ENCODE measurements around the gene USP34. TPM values are rescaled to one million over a fixed set of nuclear protein-coding genes. Genes with fewer than 3 reads are reported as not detected.

Gene USP34
- total RNA-seq, 1 experiment from 2014 or later, result 76.3 TPM

- no peak overlapping the region for H3K27ac ChIP-seq (ENCODE audit: low read depth, low read length)
- H3K9me3 ChIP-seq (ENCODE audit: control insufficient read depth in 1 of 2, insufficient read depth in 1 of 2, low read depth in 1 of 2, low read length in 2 of 2), result no peaks in the 10 kb centered on the region
- H3K79me2 ChIP-seq (ENCODE audit: insufficient read depth, low read length), result no peaks in the 10 kb centered on the region
- ATAC-seq (no peak), DNase-seq (ENCODE audit: low read depth, low spot score) (no peak)
- H3K36me3 ChIP-seq (ENCODE audit: control insufficient read depth in 1 of 2, insufficient read depth in 2 of 2, low read length in 2 of 2), result peaks cover 2 to 7% of the 10 kb centered on the region in 2 experiments; a peak in 3 of 4 replicates
- no peak overlapping the region for H3K9ac ChIP-seq (ENCODE audit: low read length)
- H3K9me2 ChIP-seq (ENCODE audit: insufficient read depth), result no peaks in the 10 kb centered on the region
- no peaks in the 10 kb centered on the region for H3K27me3 ChIP-seq (ENCODE audit: insufficient read depth, low read length)
- ChIA-PET POLR2A (no interaction called here), CTCF (interaction anchor here (0.7 kb wide), 1 partner anchor 29 kb away, joined by 3 read pairs; no protein-coding TSS in a partner anchor), RAD21 (ENCODE audit: low non-redundant PET in 1 of 2, low total read pairs in 2 of 2, uncharacterized antibody in 2 of 2, unreplicated experiment in 2 of 2) (no interaction called here)
- no TSS peak for BruUV-seq (replicated peaks)
- no peak overlapping the region for H3K4me2 ChIP-seq (ENCODE audit: low read length)
- H2AFZ ChIP-seq (ENCODE audit: low read depth, low read length, poor library complexity, severe bottlenecking), result no peak overlapping the region
- intact Hi-C loops (cut with micrococcal nuclease), result no loop called here
- H3K4me1 ChIP-seq (ENCODE audit: control insufficient read depth in 1 of 2, insufficient read depth in 2 of 2, low read length in 2 of 2), result no peaks in the 10 kb centered on the region
- H3K4me3 ChIP-seq (replicated peaks in 1 of 2; ENCODE audit: low read depth in 1 of 2, low read length in 2 of 2), result no peak overlapping the region
- H4K20me1 ChIP-seq (ENCODE audit: insufficient read depth), result no peaks in the 10 kb centered on the region
- no peak for TF ChIP-seq POLR2AphosphoS5 (IDR thresholded peaks at IDR 0.05; ENCODE audit: low read depth, low read length)
- no peak for TF ChIP-seq ZNF274 (IDR thresholded peaks at IDR 0.05; ENCODE audit: low read depth, low read length)
- no peak for TF ChIP-seq EZH2phosphoT487 (IDR thresholded peaks at IDR 0.05; ENCODE audit: borderline replicate concordance)
- no peak for TF ChIP-seq JUND (IDR thresholded peaks at IDR 0.05)
Observed at GRCh38 chr2:61235716-61236115, 235.2 kb downstream of the USP34 start.

DNA sequence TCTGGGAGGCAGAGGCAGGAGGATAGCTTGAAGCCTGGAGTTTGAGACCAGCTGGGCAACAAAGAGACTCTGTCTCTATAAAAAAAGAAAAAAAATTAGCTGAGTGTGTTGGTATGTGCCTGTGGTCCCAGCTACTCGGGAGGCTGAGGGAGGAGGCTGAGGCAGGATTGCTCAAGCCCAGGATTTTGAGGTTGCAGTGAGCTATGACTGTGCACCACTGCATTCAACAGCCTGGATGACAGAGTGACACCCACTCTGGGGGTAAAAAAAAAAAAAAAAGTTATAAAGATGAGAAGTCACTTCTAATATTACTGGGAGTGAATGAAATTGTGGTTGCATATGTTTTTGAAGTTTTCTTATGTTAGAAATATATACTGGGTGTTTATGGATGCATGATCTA is 237.3 kb downstream of the USP34 start:
- Histone ChIP-seq H3K9ac (ENCODE audit: low read length) (no peak overlapping the region), H3K9me3 (ENCODE audit: control insufficient read depth in 1 of 2, insufficient read depth in 1 of 2, low read depth in 1 of 2, low read length in 2 of 2) (no peaks in the 10 kb centered on the region), H3K27ac (ENCODE audit: low read depth, low read length) (no peak overlapping the region), H3K4me2 (ENCODE audit: low read length) (no peak overlapping the region), H4K20me1 (ENCODE audit: insufficient read depth) (no peaks in the 10 kb centered on the region), H2AFZ (ENCODE audit: low read depth, low read length, poor library complexity, severe bottlenecking) (no peak overlapping the region), H3K79me2 (ENCODE audit: insufficient read depth, low read length) (no peaks in the 10 kb centered on the region), H3K9me2 (ENCODE audit: insufficient read depth) (no peaks in the 10 kb centered on the region), H3K27me3 (ENCODE audit: insufficient read depth, low read length) (no peaks in the 10 kb centered on the region), H3K4me1 (ENCODE audit: control insufficient read depth in 1 of 2, insufficient read depth in 2 of 2, low read length in 2 of 2) (no peaks in the 10 kb centered on the region), H3K4me3 (replicated peaks in 1 of 2; ENCODE audit: low read depth in 1 of 2, low read length in 2 of 2) (no peak overlapping the region), H3K36me3 (ENCODE audit: control insufficient read depth in 1 of 2, insufficient read depth in 2 of 2, low read length in 2 of 2) (peaks cover 3 to 10% of the 10 kb centered on the region in 2 experiments; a peak in 2 of 4 replicates)
- no TSS peak for BruUV-seq (replicated peaks)
- no peak for DNase-seq (ENCODE audit: low read depth, low spot score)
- ATAC-seq, result no peak
- POLR2A ChIA-PET, result no interaction called here
- CTCF ChIA-PET, result interaction anchor here (0.5 kb wide), 1 partner anchor 481 kb away, joined by 3 read pairs; no protein-coding TSS in a partner anchor
- no peak for TF ChIP-seq REST (IDR thresholded peaks at IDR 0.05; ENCODE audit: low read depth)
- no peak for TF ChIP-seq SRF (IDR thresholded peaks at IDR 0.05; ENCODE audit: low read depth)
- no peak for TF ChIP-seq RAD21 (IDR thresholded peaks at IDR 0.05; ENCODE audit: low read depth)
- no peak for TF ChIP-seq MAX (IDR thresholded peaks at IDR 0.05)
- TF ChIP-seq EZH2phosphoT487 (IDR thresholded peaks at IDR 0.05; ENCODE audit: borderline replicate concordance), result no peak
- TF ChIP-seq FOSL1 (IDR thresholded peaks at IDR 0.05; ENCODE audit: low read depth), result no peak
- TF ChIP-seq EGR1 (IDR thresholded peaks at IDR 0.05; ENCODE audit: low read depth), result no peak
- TF ChIP-seq SP1 (IDR thresholded peaks at IDR 0.05; ENCODE audit: low read depth), result no peak
- TF ChIP-seq POLR2A (IDR thresholded peaks at IDR 0.05; ENCODE audit: borderline replicate concordance, extremely low read depth, insufficient read depth, insufficient read length), result no peak
- TF ChIP-seq ZFX (IDR thresholded peaks at IDR 0.05), result no peak
- TF ChIP-seq CEBPB (IDR thresholded peaks at IDR 0.05; ENCODE audit: low read depth), result no peak
- no peak for TF ChIP-seq ZBTB33 (IDR thresholded peaks at IDR 0.05; ENCODE audit: extremely low read depth, insufficient replicate concordance, low read length)
- no peak for TF ChIP-seq CBX3 (IDR thresholded peaks at IDR 0.05; ENCODE audit: low read depth)
- TF ChIP-seq EZH2 (IDR thresholded peaks at IDR 0.05), result no peak
- TF ChIP-seq SIN3A (IDR thresholded peaks at IDR 0.05; ENCODE audit: low read depth), result no peak
- TF ChIP-seq JUND (IDR thresholded peaks at IDR 0.05), result no peak
- intact Hi-C loops (cut with micrococcal nuclease), result no loop called here
- RAD21 ChIA-PET (ENCODE audit: low non-redundant PET in 1 of 2, low total read pairs in 2 of 2, uncharacterized antibody in 2 of 2, unreplicated experiment in 2 of 2), result no interaction called here

All from HCT116 (cell line).